ENCODE measurements around the gene AP2M1.

The AP2M1 gene

DNA sequence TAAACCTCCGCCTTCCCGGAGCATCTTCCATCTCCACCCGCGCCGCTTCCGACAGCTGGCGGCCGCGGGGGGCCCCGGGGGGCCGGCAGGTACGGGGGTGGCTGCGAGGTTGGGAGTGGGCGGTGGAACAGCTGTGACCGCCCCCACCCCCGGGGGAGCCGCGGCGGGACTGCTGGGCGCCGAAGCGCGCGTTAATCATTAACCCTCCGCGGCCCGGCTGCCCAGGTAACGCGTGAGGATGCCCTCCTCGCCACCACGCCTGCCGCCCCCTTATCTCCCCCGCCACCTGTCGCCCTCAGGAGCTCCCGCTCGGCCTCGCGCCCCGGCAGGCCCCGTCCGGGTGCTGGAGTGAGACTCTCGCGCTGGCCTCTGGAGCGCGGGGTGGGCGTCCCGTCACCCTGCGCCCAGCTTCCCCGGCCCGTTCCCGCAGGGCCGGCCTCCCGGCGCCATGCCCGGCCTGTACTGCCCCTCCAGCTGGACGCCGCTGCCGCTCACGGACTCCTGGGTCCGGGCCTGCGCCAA is 55.5 kb downstream of the AP2M1 start:
- H3K9me3 ChIP-seq (ENCODE audit: insufficient read depth, low read depth, low read length), result peaks cover 2% of the 10 kb centered on the region
- no peak overlapping the region for H3K9ac ChIP-seq (ENCODE audit: low read length)
- H3K79me1 ChIP-seq (ENCODE audit: low read length), result no peaks in the 10 kb centered on the region
- H4K8ac ChIP-seq (ENCODE audit: low read depth, low read length), result no peak overlapping the region
- H3K27me3 ChIP-seq (ENCODE audit: insufficient read depth, low read length), result peaks cover 51% of the 10 kb centered on the region
- H2AK5ac ChIP-seq (ENCODE audit: low read length), result no peak overlapping the region
- no peak overlapping the region for H2BK5ac ChIP-seq (ENCODE audit: low read depth, low read length, poor library complexity)
- no peaks in the 10 kb centered on the region for H3K79me2 ChIP-seq (ENCODE audit: control insufficient read depth, insufficient read depth, low read length, poor library complexity)
- no peaks in the 10 kb centered on the region for H3K36me3 ChIP-seq (ENCODE audit: control insufficient read depth in 1 of 2, insufficient read depth in 2 of 2, low read length in 2 of 2)
- no peak overlapping the region for H3K18ac ChIP-seq (ENCODE audit: low read length)
- no CpG with 5 or more reads among the region's 61 CpGs for WGBS (ENCODE audit: extremely low coverage, insufficient coverage, insufficient read length)
- no peak overlapping the region for H2BK120ac ChIP-seq (ENCODE audit: insufficient read depth, low read length, poor library complexity)
- DNase-seq, result no peak
- H3K27ac ChIP-seq (ENCODE audit: low read depth, low read length), result no peak overlapping the region
- H3K4me3 ChIP-seq (ENCODE audit: low read depth, low read length), result peak overlapping the region; percentile 25
- no peak overlapping the region for H4K91ac ChIP-seq (ENCODE audit: low read depth, low read length)
- H3K4me1 ChIP-seq (ENCODE audit: control insufficient read depth in 1 of 2, insufficient read depth in 2 of 2, low read length in 2 of 2), result peaks cover 6% of the 10 kb centered on the region in 2 experiments
- H3K23ac ChIP-seq (ENCODE audit: low read length), result no peak overlapping the region
- no peak overlapping the region for H2AFZ ChIP-seq (ENCODE audit: insufficient read depth, low read length, poor library complexity)
- H3K4ac ChIP-seq (ENCODE audit: low read depth, low read length), result no peak overlapping the region
- H2BK12ac ChIP-seq (ENCODE audit: low read length), result no peak overlapping the region
- H4K12ac ChIP-seq (ENCODE audit: low read depth, low read length), result no peak overlapping the region
- peak overlapping the region; percentile 37 for H3K4me2 ChIP-seq (ENCODE audit: low read length)
- H3K14ac ChIP-seq (ENCODE audit: low read length), result no peak overlapping the region

DNA sequence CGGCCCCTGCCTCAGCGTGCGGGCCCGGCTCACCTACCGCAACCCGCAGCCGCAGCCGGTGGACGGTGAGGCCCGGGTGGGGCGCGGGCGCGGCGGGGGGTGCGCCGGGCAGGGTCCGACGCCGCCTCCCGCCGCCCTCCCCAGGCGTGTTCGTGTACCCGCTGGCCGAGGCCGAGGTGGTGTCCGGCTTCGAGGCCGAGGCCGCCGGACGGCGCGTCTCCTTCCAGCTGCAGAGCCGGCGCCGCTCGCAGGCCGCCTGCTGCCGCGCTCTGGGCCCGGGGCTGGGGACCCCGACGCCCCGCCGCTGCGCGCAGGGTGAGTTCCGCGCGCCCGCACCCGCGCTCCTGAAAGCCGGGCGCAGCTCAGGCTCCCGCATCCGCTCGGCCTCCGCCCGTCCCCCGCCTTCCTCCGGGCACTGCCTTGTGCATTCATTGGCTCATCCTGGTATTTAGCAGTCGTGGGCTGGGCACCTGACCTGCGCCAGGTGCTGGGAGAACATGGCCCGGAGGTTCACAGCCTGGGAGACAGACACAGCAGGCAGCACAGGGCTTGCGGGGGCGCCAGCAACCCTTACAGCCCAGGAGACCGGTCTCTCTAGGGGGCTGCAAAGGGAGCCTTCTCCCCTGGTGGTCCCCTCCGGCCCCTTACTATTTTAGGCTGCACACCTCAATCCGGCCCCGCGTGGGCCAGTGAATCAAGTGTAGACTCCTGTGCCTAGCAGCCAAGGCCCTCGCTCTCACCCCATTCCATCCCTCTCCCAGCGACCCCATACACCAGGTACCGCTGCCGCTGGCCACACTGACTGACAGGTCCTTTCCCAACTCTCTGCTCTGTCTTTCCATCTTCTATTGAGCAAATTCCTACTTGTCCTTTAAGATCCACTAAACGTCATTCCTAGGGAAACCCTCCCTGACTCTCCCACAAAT is 56.2 kb downstream of the AP2M1 start:
- H3K14ac ChIP-seq (ENCODE audit: low read length), result no peak overlapping the region
- no peaks in the 10 kb centered on the region for H3K79me1 ChIP-seq (ENCODE audit: low read length)
- peak; percentile 37 to 77 for DNase-seq
- no peak overlapping the region for H3K4me3 ChIP-seq (ENCODE audit: low read depth, low read length)
- H2BK12ac ChIP-seq (ENCODE audit: low read length), result no peak overlapping the region
- no peak overlapping the region for H2AK5ac ChIP-seq (ENCODE audit: low read length)
- peaks cover 2% of the 10 kb centered on the region for H3K9me3 ChIP-seq (ENCODE audit: insufficient read depth, low read depth, low read length)
- H3K9ac ChIP-seq (ENCODE audit: low read length), result no peak overlapping the region
- H3K27ac ChIP-seq (ENCODE audit: low read depth, low read length), result no peak overlapping the region
- H2BK120ac ChIP-seq (ENCODE audit: insufficient read depth, low read length, poor library complexity), result no peak overlapping the region
- no peak overlapping the region for H4K8ac ChIP-seq (ENCODE audit: low read depth, low read length)
- no peak overlapping the region for H4K91ac ChIP-seq (ENCODE audit: low read depth, low read length)
- H3K36me3 ChIP-seq (ENCODE audit: control insufficient read depth in 1 of 2, insufficient read depth in 2 of 2, low read length in 2 of 2), result no peaks in the 10 kb centered on the region
- H2AFZ ChIP-seq (ENCODE audit: insufficient read depth, low read length, poor library complexity), result peak overlapping the region; percentile 40
- peaks cover 6% of the 10 kb centered on the region in 2 experiments for H3K4me1 ChIP-seq (ENCODE audit: control insufficient read depth in 1 of 2, insufficient read depth in 2 of 2, low read length in 2 of 2)
- H3K18ac ChIP-seq (ENCODE audit: low read length), result no peak overlapping the region
- WGBS (ENCODE audit: extremely low coverage, insufficient coverage, insufficient read length), result no CpG with 5 or more reads among the region's 79 CpGs
- H4K12ac ChIP-seq (ENCODE audit: low read depth, low read length), result no peak overlapping the region
- no peaks in the 10 kb centered on the region for H3K79me2 ChIP-seq (ENCODE audit: control insufficient read depth, insufficient read depth, low read length, poor library complexity)
- no peak overlapping the region for H2BK5ac ChIP-seq (ENCODE audit: low read depth, low read length, poor library complexity)
- no peak overlapping the region for H3K23ac ChIP-seq (ENCODE audit: low read length)
- H3K4ac ChIP-seq (ENCODE audit: low read depth, low read length), result no peak overlapping the region
- peak overlapping the region; percentile 37 for H3K4me2 ChIP-seq (ENCODE audit: low read length)
- peaks cover 51% of the 10 kb centered on the region for H3K27me3 ChIP-seq (ENCODE audit: insufficient read depth, low read length)

DNA sequence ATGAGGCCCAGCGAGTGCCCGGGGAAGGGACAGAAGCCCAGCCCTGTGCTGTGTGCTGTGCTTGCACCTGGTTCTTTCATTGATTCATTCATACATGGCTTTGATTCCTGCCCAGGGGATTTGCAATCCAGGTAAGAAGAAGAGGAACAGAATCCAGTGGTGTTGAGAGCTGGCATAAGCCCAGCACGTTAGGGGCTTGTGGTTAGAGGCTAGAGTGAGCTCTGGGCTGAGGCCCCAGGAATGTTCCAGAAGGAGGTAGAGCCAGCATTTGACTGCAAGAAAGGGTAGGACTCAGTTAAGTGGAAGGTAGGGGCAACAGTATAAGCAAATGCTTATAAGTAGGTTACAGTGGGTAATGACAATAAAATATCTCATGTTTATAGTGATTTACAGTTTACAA is 57.0 kb downstream of the AP2M1 start:
- Histone ChIP-seq H3K27me3 (ENCODE audit: insufficient read depth, low read length) (peaks cover 51% of the 10 kb centered on the region), H3K27ac (ENCODE audit: low read depth, low read length) (no peak overlapping the region), H4K91ac (ENCODE audit: low read depth, low read length) (no peak overlapping the region), H3K79me1 (ENCODE audit: low read length) (no peaks in the 10 kb centered on the region), H2AK5ac (ENCODE audit: low read length) (no peak overlapping the region), H2AFZ (ENCODE audit: insufficient read depth, low read length, poor library complexity) (no peak overlapping the region), H3K9me3 (ENCODE audit: insufficient read depth, low read depth, low read length) (peaks cover 2% of the 10 kb centered on the region), H4K8ac (ENCODE audit: low read depth, low read length) (no peak overlapping the region), H2BK5ac (ENCODE audit: low read depth, low read length, poor library complexity) (no peak overlapping the region), H3K4me2 (ENCODE audit: low read length) (no peak overlapping the region), H3K36me3 (ENCODE audit: control insufficient read depth in 1 of 2, insufficient read depth in 2 of 2, low read length in 2 of 2) (no peaks in the 10 kb centered on the region), H3K9ac (ENCODE audit: low read length) (no peak overlapping the region), H3K18ac (ENCODE audit: low read length) (no peak overlapping the region), H3K14ac (ENCODE audit: low read length) (no peak overlapping the region), H3K4me1 (ENCODE audit: control insufficient read depth in 1 of 2, insufficient read depth in 2 of 2, low read length in 2 of 2) (peaks cover 6% of the 10 kb centered on the region in 2 experiments), H2BK12ac (ENCODE audit: low read length) (no peak overlapping the region), H3K23ac (ENCODE audit: low read length) (no peak overlapping the region), H3K4ac (ENCODE audit: low read depth, low read length) (no peak overlapping the region), H3K79me2 (ENCODE audit: control insufficient read depth, insufficient read depth, low read length, poor library complexity) (no peaks in the 10 kb centered on the region), H2BK120ac (ENCODE audit: insufficient read depth, low read length, poor library complexity) (no peak overlapping the region), H3K4me3 (ENCODE audit: low read depth, low read length) (no peak overlapping the region), H4K12ac (ENCODE audit: low read depth, low read length) (no peak overlapping the region)
- no CpG with 5 or more reads among the region's 3 CpGs for WGBS (ENCODE audit: extremely low coverage, insufficient coverage, insufficient read length)
- DNase-seq, result no peak

DNA sequence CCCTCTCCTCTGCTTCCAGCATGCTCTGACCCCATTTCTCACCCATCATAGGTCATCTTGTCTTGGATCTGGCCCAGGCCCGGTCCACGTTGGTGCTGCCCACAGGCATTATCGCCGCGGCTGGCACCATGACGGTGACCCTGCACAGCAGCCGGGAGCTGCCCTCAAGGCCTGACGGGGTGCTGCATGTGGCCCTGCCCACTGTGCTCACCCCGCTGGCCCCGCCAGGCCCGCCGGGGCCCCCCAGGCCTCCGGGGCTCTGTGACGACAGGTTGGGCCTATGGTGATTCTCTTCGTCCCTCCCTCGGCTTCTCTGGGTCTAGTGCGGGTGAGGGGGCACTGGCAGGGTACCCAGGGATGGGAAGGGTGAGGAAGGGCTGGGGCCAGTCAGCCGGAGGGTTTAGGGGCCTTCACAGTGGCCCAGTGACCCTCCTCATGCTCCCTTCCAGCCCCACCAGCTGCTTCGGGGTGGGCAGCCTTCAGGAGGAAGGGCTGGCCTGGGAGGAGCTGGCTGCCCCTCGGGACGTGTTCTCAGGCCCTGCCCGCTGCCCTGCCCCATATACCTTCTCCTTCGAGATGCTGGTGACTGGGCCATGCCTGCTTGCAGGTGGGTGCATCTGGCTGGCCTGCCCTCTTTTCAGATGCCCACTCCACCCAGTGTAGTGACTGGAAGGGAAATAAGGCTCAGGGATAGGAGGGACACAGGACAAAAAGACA is 58.6 kb downstream of the AP2M1 start:
- Histone ChIP-seq H3K18ac (ENCODE audit: low read length) (no peak overlapping the region), H4K12ac (ENCODE audit: low read depth, low read length) (no peak overlapping the region), H2BK5ac (ENCODE audit: low read depth, low read length, poor library complexity) (no peak overlapping the region), H3K27me3 (ENCODE audit: insufficient read depth, low read length) (peaks cover 46% of the 10 kb centered on the region), H3K79me1 (ENCODE audit: low read length) (no peaks in the 10 kb centered on the region), H3K4ac (ENCODE audit: low read depth, low read length) (no peak overlapping the region), H3K23ac (ENCODE audit: low read length) (no peak overlapping the region), H3K9ac (ENCODE audit: low read length) (no peak overlapping the region), H3K4me3 (ENCODE audit: low read depth, low read length) (no peak overlapping the region), H4K91ac (ENCODE audit: low read depth, low read length) (no peak overlapping the region), H2AK5ac (ENCODE audit: low read length) (no peak overlapping the region), H3K4me1 (ENCODE audit: control insufficient read depth in 1 of 2, insufficient read depth in 2 of 2, low read length in 2 of 2) (peaks cover 6% of the 10 kb centered on the region in 2 experiments), H3K79me2 (ENCODE audit: control insufficient read depth, insufficient read depth, low read length, poor library complexity) (no peaks in the 10 kb centered on the region), H3K4me2 (ENCODE audit: low read length) (no peak overlapping the region), H2BK12ac (ENCODE audit: low read length) (no peak overlapping the region), H2BK120ac (ENCODE audit: insufficient read depth, low read length, poor library complexity) (no peak overlapping the region), H4K8ac (ENCODE audit: low read depth, low read length) (no peak overlapping the region), H3K14ac (ENCODE audit: low read length) (no peak overlapping the region), H3K36me3 (ENCODE audit: control insufficient read depth in 1 of 2, insufficient read depth in 2 of 2, low read length in 2 of 2) (no peaks in the 10 kb centered on the region), H3K27ac (ENCODE audit: low read depth, low read length) (no peak overlapping the region), H3K9me3 (ENCODE audit: insufficient read depth, low read depth, low read length) (peaks cover 2% of the 10 kb centered on the region), H2AFZ (ENCODE audit: insufficient read depth, low read length, poor library complexity) (no peak overlapping the region)
- WGBS (ENCODE audit: extremely low coverage, insufficient coverage, insufficient read length), result no CpG with 5 or more reads among the region's 23 CpGs
- DNase-seq, result no peak
